Keratinocyte (primary cell): ENCODE data around the gene SGCG.

Experiments used
- CTCF ChIP-seq, 3 experiments: IDR thresholded peaks in 1 of 3; conservative IDR thresholded peaks in 1 of 3; optimal IDR thresholded peaks in 1 of 3; 2 replicates in 2 of 3; 3 replicates in 1 of 3; pipeline versions ENCODE3 to v1.5.1; 2011; ENCODE audit warnings: low read length in 3 of 3, mild to moderate bottlenecking in 3 of 3, moderate library complexity in 2 of 3, control low read depth in 1 of 3, inconsistent platforms in 1 of 3; ENCODE audit not compliant: insufficient read depth in 2 of 3; ENCODE audit errors: extremely low read depth in 1 of 3
- EZH2 ChIP-seq: IDR thresholded peaks from one replicate; pipeline ENCODE4 v1.6.1; 2012; ENCODE audit warnings: inconsistent platforms, mild to moderate bottlenecking, low read length, moderate library complexity

- TF ChIP-seq EZH2 (no peak), CTCF (optimal IDR thresholded peaks at IDR 0.05 in 1 of 3, IDR thresholded peaks at IDR 0.05 in 1 of 3, conservative IDR thresholded peaks at IDR 0.05 in 1 of 3; ENCODE audit: extremely low read depth in 1 of 3, insufficient read depth in 2 of 3, low read length in 3 of 3) (no peak)
Measured at GRCh38 chr13:23339225-23339624, 158.4 kb downstream of the SGCG start.
